Measurements from ENCODE around the gene RFX4. TPM values are rescaled to one million over a fixed set of nuclear protein-coding genes. Genes with fewer than 3 reads are reported as not detected.

The RFX4 gene
- total and polyA plus RNA-seq, 7 donors, result 0.56 TPM; not detected in 6

DNA sequence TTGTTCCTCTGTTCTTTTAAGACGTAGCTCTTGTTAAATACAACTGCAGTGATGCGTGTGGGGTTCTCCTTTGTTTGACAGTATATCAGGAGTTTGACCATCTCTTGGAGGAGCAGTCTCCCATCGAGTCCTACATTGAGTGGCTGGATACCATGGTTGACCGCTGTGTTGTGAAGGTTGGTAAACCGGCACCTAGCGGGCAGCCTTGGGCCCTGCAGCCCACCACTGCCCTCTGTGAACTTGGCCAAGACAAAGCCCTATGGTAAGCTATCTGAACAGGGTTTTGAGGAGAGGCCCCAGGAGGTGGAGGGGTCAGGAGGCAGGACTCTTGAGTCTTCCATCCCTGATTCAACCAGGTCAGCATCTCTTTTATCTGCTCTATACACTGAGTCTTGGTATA is 137.1 kb downstream of the RFX4 start:
- Histone ChIP-seq H3K4me3 (no peak overlapping the region), H3K27me3 (ENCODE audit: insufficient read depth in 3 of 3, low read length in 2 of 3) (no peaks in the 10 kb centered on the region), H3K27ac (no peak overlapping the region), H3K4me1 (no peaks in the 10 kb centered on the region), H3K36me3 (ENCODE audit: insufficient read depth in 1 of 2, low read depth in 1 of 2) (no peaks in the 10 kb centered on the region), H3K9me3 (no peaks in the 10 kb centered on the region)
- WGBS, 3 donors, result 98% methylated on average over 6 of the region's 6 CpGs
- ATAC-seq (no peak), DNase-seq (no peak)
- TF ChIP-seq, protein P1, sequence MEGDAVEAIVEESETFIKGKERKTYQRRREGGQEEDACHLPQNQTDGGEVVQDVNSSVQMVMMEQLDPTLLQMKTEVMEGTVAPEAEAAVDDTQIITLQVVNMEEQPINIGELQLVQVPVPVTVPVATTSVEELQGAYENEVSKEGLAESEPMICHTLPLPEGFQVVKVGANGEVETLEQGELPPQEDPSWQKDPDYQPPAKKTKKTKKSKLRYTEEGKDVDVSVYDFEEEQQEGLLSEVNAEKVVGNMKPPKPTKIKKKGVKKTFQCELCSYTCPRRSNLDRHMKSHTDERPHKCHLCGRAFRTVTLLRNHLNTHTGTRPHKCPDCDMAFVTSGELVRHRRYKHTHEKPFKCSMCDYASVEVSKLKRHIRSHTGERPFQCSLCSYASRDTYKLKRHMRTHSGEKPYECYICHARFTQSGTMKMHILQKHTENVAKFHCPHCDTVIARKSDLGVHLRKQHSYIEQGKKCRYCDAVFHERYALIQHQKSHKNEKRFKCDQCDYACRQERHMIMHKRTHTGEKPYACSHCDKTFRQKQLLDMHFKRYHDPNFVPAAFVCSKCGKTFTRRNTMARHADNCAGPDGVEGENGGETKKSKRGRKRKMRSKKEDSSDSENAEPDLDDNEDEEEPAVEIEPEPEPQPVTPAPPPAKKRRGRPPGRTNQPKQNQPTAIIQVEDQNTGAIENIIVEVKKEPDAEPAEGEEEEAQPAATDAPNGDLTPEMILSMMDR (IDR thresholded peaks at IDR 0.05), result no peak
- intact Hi-C loops (cut with DNase I), result no loop called here

DNA sequence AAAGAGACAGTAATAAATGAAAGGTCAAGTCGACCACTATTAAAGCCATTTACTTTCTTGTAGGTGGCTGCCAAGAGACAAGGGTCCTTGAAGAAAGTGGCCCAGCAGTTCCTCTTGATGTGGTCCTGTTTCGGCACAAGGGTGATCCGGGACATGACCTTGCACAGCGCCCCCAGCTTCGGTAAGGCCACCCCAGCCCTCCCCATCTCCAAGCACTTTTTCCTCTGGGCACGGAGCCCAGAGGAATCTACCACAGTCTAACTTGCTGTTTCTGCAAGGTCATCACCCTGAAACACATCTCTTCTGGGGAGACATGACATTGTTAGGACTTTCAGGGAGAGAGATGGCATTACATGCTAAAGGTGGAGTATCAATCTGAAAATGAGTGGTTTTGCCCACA is 137.9 kb downstream of the RFX4 start:
- DNase-seq (no peak), ATAC-seq (no peak)
- no peak overlapping the region for H3K27ac ChIP-seq
- no peaks in the 10 kb centered on the region for H3K4me1 ChIP-seq
- H3K4me3 ChIP-seq, result no peak overlapping the region
- WGBS, 3 donors, result 67 to 77% (median 76%) methylated on average over 6 of the region's 6 CpGs
- TF ChIP-seq, protein P1 (IDR thresholded peaks at IDR 0.05), result no peak
- intact Hi-C loops (cut with DNase I), result no loop called here
- no peaks in the 10 kb centered on the region for H3K36me3 ChIP-seq (ENCODE audit: insufficient read depth in 1 of 2, low read depth in 1 of 2)
- no peaks in the 10 kb centered on the region for H3K27me3 ChIP-seq (ENCODE audit: insufficient read depth in 3 of 3, low read length in 2 of 3)
- H3K9me3 ChIP-seq, result no peaks in the 10 kb centered on the region

DNA sequence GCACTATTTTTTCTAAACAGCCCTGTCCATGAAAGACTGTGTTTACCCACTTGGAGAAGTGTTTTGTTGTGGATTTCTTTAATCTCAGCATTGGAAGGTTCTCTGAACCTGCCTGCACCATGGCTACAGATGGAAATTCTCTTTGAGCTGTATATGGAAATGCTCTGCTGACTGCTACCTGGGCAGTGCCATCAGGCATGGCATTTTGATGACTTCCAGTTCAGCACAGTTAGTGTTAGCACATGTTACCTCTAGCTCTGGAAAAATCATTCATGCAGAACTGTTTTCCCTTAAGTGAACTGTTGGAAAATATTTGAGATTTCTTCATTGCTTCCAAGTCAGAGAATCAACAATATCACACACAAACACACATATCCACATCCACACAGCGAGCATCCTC is 139.1 kb downstream of the RFX4 start:
- no peak overlapping the region for H3K27ac ChIP-seq
- intact Hi-C loops (cut with DNase I), result no loop called here
- TF ChIP-seq, protein P1 (IDR thresholded peaks at IDR 0.05), result no peak
- 92 to 100% (median 100%) methylated on average over 1 of the region's 1 CpG for WGBS, 3 donors
- no peaks in the 10 kb centered on the region for H3K36me3 ChIP-seq (ENCODE audit: insufficient read depth in 1 of 2, low read depth in 1 of 2)
- no peak overlapping the region for H3K4me3 ChIP-seq
- no peak for ATAC-seq
- H3K9me3 ChIP-seq, result no peaks in the 10 kb centered on the region
- H3K27me3 ChIP-seq (ENCODE audit: insufficient read depth in 3 of 3, low read length in 2 of 3), result no peaks in the 10 kb centered on the region
- no peaks in the 10 kb centered on the region for H3K4me1 ChIP-seq
- DNase-seq, result no peak

DNA sequence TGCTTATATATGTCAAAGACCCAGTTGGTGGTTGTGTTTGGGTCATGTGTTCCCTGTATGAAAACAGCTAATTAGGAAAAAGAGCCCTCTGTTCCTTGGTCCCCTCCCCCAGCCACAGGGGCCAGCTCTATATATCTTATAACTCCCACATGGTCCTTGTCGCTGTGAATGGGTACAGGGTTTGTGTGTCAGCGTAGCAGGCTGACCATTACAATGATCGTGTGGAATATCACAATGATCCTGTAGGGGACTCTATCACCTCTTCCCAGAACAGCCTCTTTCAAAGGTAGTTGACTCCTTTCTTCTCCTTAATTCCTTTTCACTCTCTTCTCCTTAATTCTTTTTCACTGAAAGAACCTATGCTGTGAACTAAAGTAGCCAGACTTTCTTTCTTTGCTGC is 140.0 kb downstream of the RFX4 start:
- no peak overlapping the region for H3K27ac ChIP-seq
- no peaks in the 10 kb centered on the region for H3K27me3 ChIP-seq (ENCODE audit: insufficient read depth in 3 of 3, low read length in 2 of 3)
- intact Hi-C loops (cut with DNase I), result no loop called here
- no peaks in the 10 kb centered on the region for H3K4me1 ChIP-seq
- DNase-seq (no peak), ATAC-seq (no peak)
- WGBS, 3 donors, result 65 to 75% (median 71%) methylated on average over 3 of the region's 3 CpGs
- TF ChIP-seq, protein P1 (IDR thresholded peaks at IDR 0.05), result no peak
- H3K9me3 ChIP-seq, result no peaks in the 10 kb centered on the region
- H3K36me3 ChIP-seq (ENCODE audit: insufficient read depth in 1 of 2, low read depth in 1 of 2), result no peaks in the 10 kb centered on the region
- no peak overlapping the region for H3K4me3 ChIP-seq

DNA sequence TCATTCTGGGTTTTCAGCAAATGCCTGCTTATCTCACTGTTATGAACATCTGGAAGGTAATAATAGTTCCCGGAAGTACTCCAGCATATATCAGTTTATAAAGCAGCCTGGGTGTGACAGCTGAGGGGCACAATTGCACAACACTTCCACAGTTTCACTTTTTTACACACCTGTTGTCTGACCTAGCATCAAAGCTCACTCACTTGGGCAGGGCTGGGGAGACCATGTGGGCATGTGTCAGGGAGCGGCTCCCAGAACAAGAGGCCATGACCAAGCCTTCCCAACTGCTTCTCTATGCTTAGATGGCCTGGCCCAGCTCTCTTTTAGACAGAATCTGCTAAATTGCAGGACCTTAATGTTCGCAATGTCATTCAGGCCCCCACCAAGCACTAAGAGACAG is 140.6 kb downstream of the RFX4 start:
- intact Hi-C loops (cut with DNase I), result no loop called here

More for the DNA sequence above, 140.6 kb downstream of the RFX4 start:
- no peaks in the 10 kb centered on the region for H3K27me3 ChIP-seq (ENCODE audit: insufficient read depth in 3 of 3, low read length in 2 of 3)
- H3K4me1 ChIP-seq, result no peaks in the 10 kb centered on the region
- TF ChIP-seq, protein P1 (IDR thresholded peaks at IDR 0.05), result no peak
- ATAC-seq (no peak), DNase-seq (no peak)
- H3K4me3 ChIP-seq, result no peak overlapping the region
- H3K36me3 ChIP-seq (ENCODE audit: insufficient read depth in 1 of 2, low read depth in 1 of 2), result no peaks in the 10 kb centered on the region
- no peaks in the 10 kb centered on the region for H3K9me3 ChIP-seq
- H3K27ac ChIP-seq, result no peak overlapping the region
- 87 to 90% (median 90%) methylated on average over 3 of the region's 3 CpGs for WGBS, 3 donors
